ENCODE data around the gene CREBBP. TPM values are rescaled to one million over a fixed set of nuclear protein-coding genes. Genes with fewer than 3 reads are reported as not detected.

The CREBBP gene
- total and polyA plus RNA-seq, 4 donors, result 16.0 to 155 (median 36.1) TPM

DNA sequence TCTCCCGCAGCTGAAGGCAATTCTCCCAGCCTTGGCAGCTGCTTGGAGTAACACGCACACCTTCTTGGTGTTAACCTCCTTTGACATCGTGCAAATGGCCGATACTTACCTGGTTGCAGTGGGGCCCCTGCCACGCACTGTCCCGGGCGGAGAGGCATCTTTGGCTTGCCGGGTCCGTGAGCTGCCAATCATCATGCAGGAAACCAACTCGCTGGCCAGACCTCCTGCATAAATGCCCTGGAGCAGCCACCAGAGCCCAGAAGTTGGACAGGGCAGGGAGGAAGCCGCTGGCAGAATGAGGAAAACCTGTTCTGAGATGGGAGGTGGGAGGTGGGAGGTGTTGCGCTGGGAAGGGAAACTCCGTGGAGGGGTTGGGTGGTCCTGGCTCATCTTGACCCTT is 41.7 kb upstream of the CREBBP start:
- TF ChIP-seq, protein P1, sequence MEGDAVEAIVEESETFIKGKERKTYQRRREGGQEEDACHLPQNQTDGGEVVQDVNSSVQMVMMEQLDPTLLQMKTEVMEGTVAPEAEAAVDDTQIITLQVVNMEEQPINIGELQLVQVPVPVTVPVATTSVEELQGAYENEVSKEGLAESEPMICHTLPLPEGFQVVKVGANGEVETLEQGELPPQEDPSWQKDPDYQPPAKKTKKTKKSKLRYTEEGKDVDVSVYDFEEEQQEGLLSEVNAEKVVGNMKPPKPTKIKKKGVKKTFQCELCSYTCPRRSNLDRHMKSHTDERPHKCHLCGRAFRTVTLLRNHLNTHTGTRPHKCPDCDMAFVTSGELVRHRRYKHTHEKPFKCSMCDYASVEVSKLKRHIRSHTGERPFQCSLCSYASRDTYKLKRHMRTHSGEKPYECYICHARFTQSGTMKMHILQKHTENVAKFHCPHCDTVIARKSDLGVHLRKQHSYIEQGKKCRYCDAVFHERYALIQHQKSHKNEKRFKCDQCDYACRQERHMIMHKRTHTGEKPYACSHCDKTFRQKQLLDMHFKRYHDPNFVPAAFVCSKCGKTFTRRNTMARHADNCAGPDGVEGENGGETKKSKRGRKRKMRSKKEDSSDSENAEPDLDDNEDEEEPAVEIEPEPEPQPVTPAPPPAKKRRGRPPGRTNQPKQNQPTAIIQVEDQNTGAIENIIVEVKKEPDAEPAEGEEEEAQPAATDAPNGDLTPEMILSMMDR (IDR thresholded peaks at IDR 0.05; ENCODE audit: control extremely low read depth, extremely low read depth), result no peak
- Histone ChIP-seq H3K9ac (ENCODE audit: insufficient read depth in 1 of 2, low read length in 2 of 2) (no peak overlapping the region), H3K27me3 (ENCODE audit: control insufficient read depth in 3 of 3, insufficient read depth in 3 of 3, low read length in 2 of 3) (no peaks in the 10 kb centered on the region), H3K9me3 (ENCODE audit: control insufficient read depth in 4 of 4, insufficient read depth in 3 of 4, low read length in 3 of 4) (peaks cover 0 to 10% (median 2%) of the 10 kb centered on the region in 4 donors), H3K4me3 (no peak overlapping the region), H3K27ac (ENCODE audit: low read depth in 1 of 2, low read length in 1 of 2) (no peak overlapping the region), H3K4me1 (ENCODE audit: control insufficient read depth in 5 of 5, insufficient read depth in 5 of 5, low read length in 5 of 5) (no peaks in the 10 kb centered on the region), H3K36me3 (ENCODE audit: control insufficient read depth in 4 of 4, insufficient read depth in 4 of 4, low read length in 4 of 4) (no peaks in the 10 kb centered on the region)
- 60 to 74% methylated on average over 13 of the region's 13 CpGs for WGBS, 2 donors
- ATAC-seq (ENCODE audit: insufficient read depth, low FRiP score), result no peak
- DNase-seq, result no peak

DNA sequence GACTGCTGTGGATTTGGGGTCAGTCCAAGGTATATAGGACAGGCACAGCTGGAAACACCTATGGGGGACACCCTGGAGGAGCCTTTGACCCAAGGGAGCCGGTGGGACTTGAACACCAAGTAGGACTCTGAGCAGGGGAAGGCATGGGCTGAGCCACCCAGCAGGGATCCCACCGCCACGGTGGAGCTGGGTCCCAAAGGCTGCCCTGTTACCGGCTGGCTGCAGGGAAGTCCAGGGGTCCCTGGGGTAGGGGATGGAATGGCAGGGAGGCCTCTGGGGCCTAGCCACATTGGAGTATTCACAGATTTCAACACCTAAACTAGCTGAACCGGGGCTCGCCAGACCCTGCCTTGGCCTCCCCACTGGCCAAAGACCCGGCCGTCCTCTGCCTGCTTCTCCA is 39.7 kb upstream of the CREBBP start:
- ATAC-seq (ENCODE audit: insufficient read depth, low FRiP score), result no peak
- Histone ChIP-seq H3K9me3 (ENCODE audit: control insufficient read depth in 4 of 4, insufficient read depth in 3 of 4, low read length in 3 of 4) (peaks cover 0 to 14% (median 2%) of the 10 kb centered on the region in 4 donors), H3K27me3 (ENCODE audit: control insufficient read depth in 3 of 3, insufficient read depth in 3 of 3, low read length in 2 of 3) (no peaks in the 10 kb centered on the region), H3K36me3 (ENCODE audit: control insufficient read depth in 4 of 4, insufficient read depth in 4 of 4, low read length in 4 of 4) (no peaks in the 10 kb centered on the region), H3K27ac (ENCODE audit: low read depth in 1 of 2, low read length in 1 of 2) (no peak overlapping the region), H3K4me3 (no peak overlapping the region), H3K9ac (ENCODE audit: insufficient read depth in 1 of 2, low read length in 2 of 2) (no peak overlapping the region), H3K4me1 (ENCODE audit: control insufficient read depth in 5 of 5, insufficient read depth in 5 of 5, low read length in 5 of 5) (no peaks in the 10 kb centered on the region)
- 85 to 93% methylated on average over 8 of the region's 8 CpGs for WGBS, 2 donors
- DNase-seq, result no peak
- TF ChIP-seq, protein P1 (IDR thresholded peaks at IDR 0.05; ENCODE audit: control extremely low read depth, extremely low read depth), result no peak

DNA sequence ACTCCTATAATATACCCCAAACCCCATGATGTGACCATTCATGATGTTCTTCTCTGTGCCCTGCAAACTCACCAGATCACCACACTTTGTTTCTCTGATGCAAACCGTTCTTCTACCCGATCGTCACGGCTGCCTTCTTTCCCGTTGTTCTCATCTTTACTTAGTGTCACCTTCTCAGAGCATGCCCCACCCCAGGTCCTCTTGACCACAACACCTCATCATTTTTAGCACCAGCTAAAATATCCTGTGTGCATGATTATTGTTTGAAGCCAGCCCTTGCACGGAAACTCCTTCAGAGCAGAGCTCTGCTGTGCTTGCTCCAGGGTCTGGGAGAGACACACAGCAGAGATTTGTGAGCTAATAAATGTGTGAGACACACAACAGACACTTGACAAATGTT is 38.9 kb upstream of the CREBBP start:
- H3K27ac ChIP-seq (ENCODE audit: low read depth in 1 of 2, low read length in 1 of 2), result no peak overlapping the region
- no peaks in the 10 kb centered on the region for H3K4me1 ChIP-seq (ENCODE audit: control insufficient read depth in 5 of 5, insufficient read depth in 5 of 5, low read length in 5 of 5)
- no peak overlapping the region for H3K9ac ChIP-seq (ENCODE audit: insufficient read depth in 1 of 2, low read length in 2 of 2)
- no peaks in the 10 kb centered on the region for H3K27me3 ChIP-seq (ENCODE audit: control insufficient read depth in 3 of 3, insufficient read depth in 3 of 3, low read length in 2 of 3)
- ATAC-seq (ENCODE audit: insufficient read depth, low FRiP score) (no peak), DNase-seq (no peak)
- TF ChIP-seq, protein P1 (IDR thresholded peaks at IDR 0.05; ENCODE audit: control extremely low read depth, extremely low read depth), result no peak
- peaks cover 0 to 14% (median 2%) of the 10 kb centered on the region in 4 donors for H3K9me3 ChIP-seq (ENCODE audit: control insufficient read depth in 4 of 4, insufficient read depth in 3 of 4, low read length in 3 of 4)
- no peaks in the 10 kb centered on the region for H3K36me3 ChIP-seq (ENCODE audit: control insufficient read depth in 4 of 4, insufficient read depth in 4 of 4, low read length in 4 of 4)
- H3K4me3 ChIP-seq, result no peak overlapping the region
- 81 to 84% methylated on average over 6 of the region's 6 CpGs for WGBS, 2 donors

All from lung (tissue), 12 donors.